NAMALWA (cell line): Measurements from ENCODE around the gene CIB4.

ENCODE experiments used
- DNase-seq: peaks from one replicate; pipeline ENCODE4 v3.0.0-alpha.2; 2015; ENCODE audit warnings: low spot score

Gene CIB4

GRCh38 chr2:26640781-26641564, at the start of gene CIB4:
Gene CIB4 (minus strand): TSS chr2:26641366. CDS start chr2:26641314, 52 bp downstream.
- DNase-seq: no peak

- DNase-seq: no peak
These were observed 46.6 kb upstream of the CIB4 start for GRCh38 chr2:26687801-26688200.

GRCh38 chr2:26687328-26687727, 46.2 kb upstream of the CIB4 start:
- no peak for DNase-seq

GRCh38 chr2:26685989-26686839, 45.0 kb upstream of the CIB4 start:
- DNase-seq: no peak

- no peak for DNase-seq
These were observed 44.2 kb upstream of the CIB4 start for GRCh38 chr2:26685341-26685740.

- DNase-seq: no peak
These were observed 42.4 kb upstream of the CIB4 start for GRCh38 chr2:26683583-26683982.

GRCh38 chr2:26682155-26682554, 41.0 kb upstream of the CIB4 start:
- no peak for DNase-seq

GRCh38 chr2:26681656-26682055, 40.5 kb upstream of the CIB4 start:
- DNase-seq: no peak

GRCh38 chr2:26679867-26680266, 38.7 kb upstream of the CIB4 start:
- no peak for DNase-seq

- DNase-seq: no peak
These were observed 36.9 kb upstream of the CIB4 start for GRCh38 chr2:26678035-26678434.

GRCh38 chr2:26675651-26676255, 34.6 kb upstream of the CIB4 start:
- DNase-seq: no peak

- no peak for DNase-seq
These were observed 33.6 kb upstream of the CIB4 start for GRCh38 chr2:26674771-26675170.

GRCh38 chr2:26674002-26674751, 33.0 kb upstream of the CIB4 start:
- DNase-seq: no peak

GRCh38 chr2:26672818-26673393, 31.7 kb upstream of the CIB4 start:
- DNase-seq: no peak

- no peak for DNase-seq
These were observed 31.1 kb upstream of the CIB4 start for GRCh38 chr2:26672112-26672817.

- no peak for DNase-seq
These were observed 30.5 kb upstream of the CIB4 start for GRCh38 chr2:26671691-26672090.

- no peak for DNase-seq
These were observed 29.8 kb upstream of the CIB4 start for GRCh38 chr2:26670931-26671460.

- DNase-seq: no peak
These were observed 29.0 kb upstream of the CIB4 start for GRCh38 chr2:26670171-26670570.

- DNase-seq: no peak
These were observed 27.9 kb upstream of the CIB4 start for GRCh38 chr2:26668856-26669750.

GRCh38 chr2:26668041-26668440, 26.9 kb upstream of the CIB4 start:
- DNase-seq: no peak
